BLaER1 (cell line): Measurements from ENCODE around the gene MREG.

Source experiments
- H3K27ac ChIP-seq: shearing (Covaris generic); formaldehyde crosslinking; 2 replicates; pipeline ENCODE4 v1.8.1; 2022
- H3K27me3 ChIP-seq: shearing (Covaris generic); formaldehyde crosslinking; 2 replicates; pipeline ENCODE4 v1.8.1; 2022
- H3K36me3 ChIP-seq: shearing (Covaris generic); formaldehyde crosslinking; 2 replicates; pipeline ENCODE4 v1.8.1; 2022
- H3K4me1 ChIP-seq: shearing (Covaris generic); formaldehyde crosslinking; 2 replicates; pipeline ENCODE4 v1.8.1; 2022
- H3K4me2 ChIP-seq: shearing (Covaris generic); formaldehyde crosslinking; 2 replicates; pipeline ENCODE4 v1.8.1; 2022
- H3K4me3 ChIP-seq: shearing (Covaris generic); formaldehyde crosslinking; 2 replicates; pipeline ENCODE4 v1.8.1; 2022
- H3K9ac ChIP-seq: shearing (Covaris generic); formaldehyde crosslinking; 2 replicates; pipeline ENCODE4 v1.8.1; 2022
- H3K9me3 ChIP-seq: shearing (Covaris generic); formaldehyde crosslinking; 2 replicates; pipeline ENCODE4 v1.8.1; 2022
- H4K20me1 ChIP-seq: shearing (Covaris generic); formaldehyde crosslinking; 2 replicates; pipeline ENCODE4 v1.8.1; 2022
- Cebpa-rat ChIP-seq: shearing (Covaris generic); IDR thresholded peaks from 2 replicates; pipeline ENCODE4 v1.8.1; 2022

Gene MREG

DNA sequence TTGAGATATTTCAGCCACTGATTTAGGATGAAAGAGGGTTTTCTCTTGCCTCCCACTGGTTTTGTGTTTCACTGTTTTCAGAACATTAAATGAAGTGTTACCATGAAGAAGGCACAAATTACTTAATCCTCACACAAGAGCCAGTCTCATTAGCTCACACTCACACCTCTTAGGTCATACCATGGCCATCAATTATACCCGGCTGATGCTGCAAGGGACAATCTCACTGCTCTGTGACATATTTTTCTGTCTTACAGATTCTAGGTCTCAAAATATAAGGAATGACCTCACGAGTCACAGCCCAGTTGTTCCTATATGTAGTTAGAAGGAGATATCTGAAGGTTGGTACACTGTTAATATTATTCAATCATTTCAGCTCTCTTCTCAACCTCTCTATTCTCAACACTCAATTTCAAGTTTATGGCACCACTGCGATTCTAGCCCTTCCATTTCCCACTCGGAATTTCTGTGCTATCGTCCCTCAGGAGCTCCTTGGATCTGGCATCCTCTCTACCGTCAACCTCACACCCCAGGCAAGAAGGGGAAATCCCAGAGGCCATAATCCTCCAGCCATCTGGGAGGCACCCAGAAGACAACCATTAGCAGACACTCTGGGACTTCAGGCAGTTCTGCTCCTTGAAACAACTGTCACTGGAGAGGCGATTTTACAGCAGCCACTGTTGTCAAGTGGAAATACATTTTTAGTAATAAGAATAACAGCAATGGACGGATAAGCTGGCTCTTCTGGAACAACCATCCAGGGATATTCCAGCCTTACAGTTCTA is 101.9 kb downstream of the MREG start:
- Histone ChIP-seq H3K4me1 (no peaks in the 10 kb centered on the region), H3K4me2 (no peak overlapping the region), H3K9ac (no peak overlapping the region)

DNA sequence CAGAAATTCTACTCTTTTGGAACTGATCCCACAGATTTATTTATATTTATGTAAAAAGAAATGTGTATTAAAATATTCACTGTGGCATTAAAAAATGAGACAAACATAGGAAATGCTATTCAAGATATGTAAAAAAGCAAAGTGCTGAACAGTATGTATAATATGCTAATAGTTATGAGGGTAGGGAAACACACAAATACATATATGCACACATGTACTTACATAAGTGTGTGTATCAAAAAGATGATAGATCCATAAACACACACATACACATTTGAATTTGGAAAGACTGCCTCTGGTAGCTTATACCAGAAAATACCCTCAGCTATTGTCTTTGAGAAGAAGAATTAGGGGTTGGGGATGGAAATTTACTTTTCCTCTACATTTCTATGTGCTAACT is 103.2 kb downstream of the MREG start:
- no peaks in the 10 kb centered on the region for H3K27me3 ChIP-seq
- TF ChIP-seq Cebpa-rat: no peak
- H3K9me3 ChIP-seq: no peaks in the 10 kb centered on the region
- H4K20me1 ChIP-seq: no peaks in the 10 kb centered on the region
- H3K36me3 ChIP-seq: no peaks in the 10 kb centered on the region
- no peak overlapping the region for H3K9ac ChIP-seq
- H3K27ac ChIP-seq: no peak overlapping the region
- no peak overlapping the region for H3K4me3 ChIP-seq
- H3K4me1 ChIP-seq: no peaks in the 10 kb centered on the region
- no peak overlapping the region for H3K4me2 ChIP-seq

More for the DNA sequence above, 101.9 kb downstream of the MREG start:
- Histone ChIP-seq H3K9me3 (no peaks in the 10 kb centered on the region), H3K27ac (no peak overlapping the region), H3K4me3 (no peak overlapping the region), H4K20me1 (no peaks in the 10 kb centered on the region), H3K36me3 (no peaks in the 10 kb centered on the region), H3K27me3 (no peaks in the 10 kb centered on the region)
- no peak for TF ChIP-seq Cebpa-rat

DNA sequence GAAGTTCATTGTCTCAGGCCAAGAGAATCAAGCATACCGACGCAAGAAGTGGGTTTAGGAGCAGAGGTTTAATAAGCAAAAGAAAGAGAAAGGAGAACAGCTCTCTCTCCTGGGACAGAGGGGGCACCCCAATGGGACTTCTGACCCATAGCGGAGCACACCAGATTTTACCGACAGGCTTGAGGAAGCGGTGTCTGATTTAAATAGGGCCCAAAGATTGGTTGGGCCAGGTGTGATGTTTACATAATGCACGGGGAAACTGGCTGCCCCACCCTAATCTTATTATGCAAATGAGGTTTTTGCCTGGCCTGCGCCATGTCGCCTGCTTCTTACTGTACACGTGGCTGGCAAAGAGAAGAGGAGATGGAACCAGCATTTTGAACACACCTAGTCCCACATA is 106.2 kb downstream of the MREG start:
- TF ChIP-seq Cebpa-rat: no peak
- H3K9me3 ChIP-seq: no peaks in the 10 kb centered on the region
- no peak overlapping the region for H3K27ac ChIP-seq
- H3K4me3 ChIP-seq: no peak overlapping the region
- no peaks in the 10 kb centered on the region for H4K20me1 ChIP-seq
- no peak overlapping the region for H3K4me2 ChIP-seq
- no peaks in the 10 kb centered on the region for H3K36me3 ChIP-seq
- no peaks in the 10 kb centered on the region for H3K27me3 ChIP-seq
- no peak overlapping the region for H3K9ac ChIP-seq
- no peaks in the 10 kb centered on the region for H3K4me1 ChIP-seq

- no peaks in the 10 kb centered on the region for H3K9me3 ChIP-seq
- no peak overlapping the region for H3K9ac ChIP-seq
- no peak overlapping the region for H3K27ac ChIP-seq
- H3K4me2 ChIP-seq: no peak overlapping the region
- no peak for TF ChIP-seq Cebpa-rat
- no peaks in the 10 kb centered on the region for H3K27me3 ChIP-seq
- H3K4me1 ChIP-seq: no peaks in the 10 kb centered on the region
- H4K20me1 ChIP-seq: no peaks in the 10 kb centered on the region
- no peaks in the 10 kb centered on the region for H3K36me3 ChIP-seq
- H3K4me3 ChIP-seq: no peak overlapping the region
Observed at GRCh38 chr2:215906458-215906857, 106.9 kb downstream of the MREG start.

GRCh38 chr2:215905691-215906090 is 107.7 kb downstream of the MREG start:
- H3K4me2 ChIP-seq: no peak overlapping the region
- no peak overlapping the region for H3K4me3 ChIP-seq
- H4K20me1 ChIP-seq: no peaks in the 10 kb centered on the region
- H3K36me3 ChIP-seq: no peaks in the 10 kb centered on the region
- no peaks in the 10 kb centered on the region for H3K9me3 ChIP-seq
- H3K4me1 ChIP-seq: no peaks in the 10 kb centered on the region
- no peak overlapping the region for H3K9ac ChIP-seq
- TF ChIP-seq Cebpa-rat: no peak
- H3K27me3 ChIP-seq: no peaks in the 10 kb centered on the region
- no peak overlapping the region for H3K27ac ChIP-seq

GRCh38 chr2:215904101-215904500 is 109.2 kb downstream of the MREG start:
- no peak overlapping the region for H3K27ac ChIP-seq
- H3K36me3 ChIP-seq: no peaks in the 10 kb centered on the region
- no peak overlapping the region for H3K9ac ChIP-seq
- no peaks in the 10 kb centered on the region for H3K4me1 ChIP-seq
- TF ChIP-seq Cebpa-rat: no peak
- no peaks in the 10 kb centered on the region for H4K20me1 ChIP-seq
- H3K4me2 ChIP-seq: no peak overlapping the region
- H3K9me3 ChIP-seq: no peaks in the 10 kb centered on the region
- no peak overlapping the region for H3K4me3 ChIP-seq
- no peaks in the 10 kb centered on the region for H3K27me3 ChIP-seq

DNA sequence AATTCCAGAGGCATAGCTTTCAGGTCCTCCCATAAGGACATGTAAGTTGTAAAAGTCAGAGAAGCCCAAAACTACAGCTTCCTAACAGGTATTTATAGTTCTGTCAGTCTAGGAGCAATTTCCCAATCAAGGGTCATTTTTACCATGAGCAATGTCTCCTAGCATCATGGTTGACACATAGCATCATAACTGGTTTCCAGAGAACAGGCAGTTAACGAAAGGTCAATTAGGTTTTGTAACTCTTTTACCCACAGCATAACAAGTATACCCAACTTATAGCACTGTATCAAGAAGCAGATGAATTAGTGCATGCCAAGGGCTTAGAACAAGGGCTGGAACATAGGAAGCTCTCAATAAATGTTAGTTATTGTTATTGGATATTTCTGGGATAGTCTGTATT is 110.1 kb downstream of the MREG start:
- no peak for TF ChIP-seq Cebpa-rat
- H3K9ac ChIP-seq: no peak overlapping the region
- H3K4me2 ChIP-seq: no peak overlapping the region
- H3K9me3 ChIP-seq: no peaks in the 10 kb centered on the region
- no peaks in the 10 kb centered on the region for H3K27me3 ChIP-seq
- no peaks in the 10 kb centered on the region for H3K4me1 ChIP-seq
- no peaks in the 10 kb centered on the region for H3K36me3 ChIP-seq
- no peak overlapping the region for H3K27ac ChIP-seq
- H3K4me3 ChIP-seq: no peak overlapping the region
- H4K20me1 ChIP-seq: no peaks in the 10 kb centered on the region

GRCh38 chr2:215901796-215902195 is 111.6 kb downstream of the MREG start:
- Histone ChIP-seq H3K9me3 (no peaks in the 10 kb centered on the region), H3K27ac (no peak overlapping the region), H3K27me3 (no peaks in the 10 kb centered on the region), H3K4me1 (no peaks in the 10 kb centered on the region), H3K4me2 (no peak overlapping the region), H3K9ac (no peak overlapping the region), H4K20me1 (no peaks in the 10 kb centered on the region), H3K36me3 (no peaks in the 10 kb centered on the region), H3K4me3 (no peak overlapping the region)
- no peak for TF ChIP-seq Cebpa-rat

GRCh38 chr2:215900843-215901242 is 112.5 kb downstream of the MREG start:
- Histone ChIP-seq H3K4me2 (no peak overlapping the region), H3K9me3 (no peaks in the 10 kb centered on the region), H3K9ac (no peak overlapping the region), H3K27ac (no peak overlapping the region), H3K4me1 (no peaks in the 10 kb centered on the region), H4K20me1 (no peaks in the 10 kb centered on the region), H3K4me3 (no peak overlapping the region), H3K36me3 (no peaks in the 10 kb centered on the region), H3K27me3 (no peaks in the 10 kb centered on the region)
- no peak for TF ChIP-seq Cebpa-rat

DNA sequence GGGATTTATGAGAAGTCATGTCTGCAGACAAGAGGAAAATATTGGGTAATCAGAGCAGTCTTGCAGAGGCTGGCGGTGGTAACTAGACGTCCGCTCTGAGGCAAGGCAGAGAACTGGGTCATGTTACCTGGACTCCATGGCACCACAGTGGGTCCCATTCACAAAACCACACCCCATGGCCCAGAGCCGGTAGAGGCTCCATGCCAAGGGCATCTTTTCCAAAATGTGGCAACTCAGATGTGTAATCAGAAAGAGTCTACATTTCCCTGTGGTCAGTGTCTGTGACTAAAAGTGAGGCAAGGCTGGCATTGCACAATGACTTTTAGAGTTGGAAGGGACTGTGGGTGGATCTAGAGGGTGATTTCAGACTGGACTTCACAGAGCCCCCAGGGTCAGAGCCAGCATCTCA is 113.1 kb downstream of the MREG start:
- Histone ChIP-seq H3K9me3 (no peaks in the 10 kb centered on the region), H3K27ac (no peak overlapping the region), H3K9ac (no peak overlapping the region), H3K36me3 (no peaks in the 10 kb centered on the region), H4K20me1 (no peaks in the 10 kb centered on the region), H3K4me1 (no peaks in the 10 kb centered on the region), H3K27me3 (no peaks in the 10 kb centered on the region), H3K4me2 (no peak overlapping the region), H3K4me3 (no peak overlapping the region)
- TF ChIP-seq Cebpa-rat: no peak
